ENCODE measurements around the gene PPP2R5D.

DNA sequence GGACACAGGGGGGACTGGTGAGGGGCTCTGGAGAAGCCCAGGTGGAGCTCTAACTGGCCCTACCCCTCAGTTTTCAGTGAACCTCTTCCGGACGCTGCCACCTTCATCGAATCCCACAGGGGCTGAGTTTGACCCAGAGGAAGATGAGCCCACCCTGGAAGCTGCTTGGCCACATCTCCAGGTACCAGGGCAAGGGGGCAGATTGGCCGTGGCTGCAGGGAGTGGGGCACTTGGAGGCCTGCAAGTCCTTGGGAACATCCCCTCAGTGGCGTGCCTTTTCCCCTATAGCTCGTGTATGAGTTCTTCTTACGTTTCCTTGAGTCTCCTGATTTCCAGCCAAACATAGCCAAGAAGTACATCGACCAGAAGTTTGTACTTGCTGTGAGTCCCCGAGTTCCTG is 22.8 kb downstream of the PPP2R5D start:
- TF ChIP-seq CTCF (conservative IDR thresholded peaks at IDR 0.05) (no peak), EZH2 (IDR thresholded peaks at IDR 0.05; ENCODE audit: low read depth) (no peak)

Measured in PC-9 (cell line).